ENCODE measurements around the gene NCOA5.

The NCOA5 gene

GRCh38 chr20:46020555-46020954, 69.2 kb downstream of the NCOA5 start:
- TF ChIP-seq, protein P1, sequence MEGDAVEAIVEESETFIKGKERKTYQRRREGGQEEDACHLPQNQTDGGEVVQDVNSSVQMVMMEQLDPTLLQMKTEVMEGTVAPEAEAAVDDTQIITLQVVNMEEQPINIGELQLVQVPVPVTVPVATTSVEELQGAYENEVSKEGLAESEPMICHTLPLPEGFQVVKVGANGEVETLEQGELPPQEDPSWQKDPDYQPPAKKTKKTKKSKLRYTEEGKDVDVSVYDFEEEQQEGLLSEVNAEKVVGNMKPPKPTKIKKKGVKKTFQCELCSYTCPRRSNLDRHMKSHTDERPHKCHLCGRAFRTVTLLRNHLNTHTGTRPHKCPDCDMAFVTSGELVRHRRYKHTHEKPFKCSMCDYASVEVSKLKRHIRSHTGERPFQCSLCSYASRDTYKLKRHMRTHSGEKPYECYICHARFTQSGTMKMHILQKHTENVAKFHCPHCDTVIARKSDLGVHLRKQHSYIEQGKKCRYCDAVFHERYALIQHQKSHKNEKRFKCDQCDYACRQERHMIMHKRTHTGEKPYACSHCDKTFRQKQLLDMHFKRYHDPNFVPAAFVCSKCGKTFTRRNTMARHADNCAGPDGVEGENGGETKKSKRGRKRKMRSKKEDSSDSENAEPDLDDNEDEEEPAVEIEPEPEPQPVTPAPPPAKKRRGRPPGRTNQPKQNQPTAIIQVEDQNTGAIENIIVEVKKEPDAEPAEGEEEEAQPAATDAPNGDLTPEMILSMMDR (IDR thresholded peaks at IDR 0.05; ENCODE audit: extremely low read depth, insufficient read depth, missing control alignments) = no peak
- DNase-seq (ENCODE audit: low spot score) = no peak
- in situ Hi-C loops (cut with MboI; ENCODE audit: low pct_unique_long_range_greater_than_20kb, low sequenced_read_pairs, unreplicated experiment) = no loop called here

GRCh38 chr20:46018611-46019010, 71.2 kb downstream of the NCOA5 start:
- TF ChIP-seq, protein P1 (IDR thresholded peaks at IDR 0.05; ENCODE audit: extremely low read depth, insufficient read depth, missing control alignments) = no peak
- in situ Hi-C loops (cut with MboI; ENCODE audit: low pct_unique_long_range_greater_than_20kb, low sequenced_read_pairs, unreplicated experiment) = no loop called here
- no peak for DNase-seq (ENCODE audit: low spot score)

DNA sequence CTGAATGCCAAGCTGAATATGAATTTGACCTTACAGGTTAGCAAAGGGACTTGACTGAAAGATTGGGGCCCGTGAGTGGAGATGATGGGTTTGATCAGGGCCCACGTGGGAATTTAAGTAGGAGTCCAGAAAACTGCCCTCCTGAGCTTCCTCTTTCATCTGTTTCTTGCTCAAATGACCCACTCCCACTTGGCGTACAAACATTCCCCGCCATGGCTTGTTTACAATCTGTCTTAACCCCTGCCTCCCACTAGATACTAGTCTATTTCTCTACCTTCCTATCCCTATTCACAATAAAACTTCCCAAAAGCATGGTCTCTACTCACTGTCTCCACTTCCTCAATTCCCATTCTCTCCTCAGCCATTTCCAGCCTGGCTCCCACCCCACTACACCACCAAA, 71.7 kb downstream of the NCOA5 start:
- in situ Hi-C loops (cut with MboI; ENCODE audit: low pct_unique_long_range_greater_than_20kb, low sequenced_read_pairs, unreplicated experiment) = no loop called here
- TF ChIP-seq, protein P1 (IDR thresholded peaks at IDR 0.05; ENCODE audit: extremely low read depth, insufficient read depth, missing control alignments) = no peak

GRCh38 chr20:46017272-46017671, 72.5 kb downstream of the NCOA5 start:
- in situ Hi-C loops (cut with MboI; ENCODE audit: low pct_unique_long_range_greater_than_20kb, low sequenced_read_pairs, unreplicated experiment) = no loop called here
- DNase-seq (ENCODE audit: low spot score) = no peak
- TF ChIP-seq, protein P1 (IDR thresholded peaks at IDR 0.05; ENCODE audit: extremely low read depth, insufficient read depth, missing control alignments) = no peak

More for the DNA sequence above, 71.7 kb downstream of the NCOA5 start:
- DNase-seq (ENCODE audit: low spot score) = no peak

GRCh38 chr20:46014517-46015396, 75.0 kb downstream of the NCOA5 start:
- TF ChIP-seq, protein P1 (IDR thresholded peaks at IDR 0.05; ENCODE audit: extremely low read depth, insufficient read depth, missing control alignments) = no peak
- in situ Hi-C loops (cut with MboI; ENCODE audit: low pct_unique_long_range_greater_than_20kb, low sequenced_read_pairs, unreplicated experiment) = no loop called here
- DNase-seq (ENCODE audit: low spot score) = no peak

GRCh38 chr20:46013829-46014516, 75.8 kb downstream of the NCOA5 start:
- in situ Hi-C loops (cut with MboI; ENCODE audit: low pct_unique_long_range_greater_than_20kb, low sequenced_read_pairs, unreplicated experiment) = no loop called here
- peak; percentile 89 for DNase-seq (ENCODE audit: low spot score)
- TF ChIP-seq, protein P1 (IDR thresholded peaks at IDR 0.05; ENCODE audit: extremely low read depth, insufficient read depth, missing control alignments) = peak; percentile 89
